ENCODE data around the gene PRKCA.

GRCh38 chr17:66787914-66788313 is 485.5 kb downstream of the PRKCA start:
- TF ChIP-seq CTCF (IDR thresholded peaks at IDR 0.05) (no peak), POLR2A (IDR thresholded peaks at IDR 0.05) (no peak)
